Right lobe of liver (tissue), 4 donors: ENCODE results near the gene RETREG1.

Source experiments
- CTCF ChIP-seq, 4 donors: fragments of 200-600 bp in 3 of 4; fragments of 450-650 bp in 1 of 4; IDR thresholded peaks; one replicate each; pipeline versions ENCODE4 v1.5.1 to v1.8.0; 2016 to 2022; ENCODE audit warnings: antibody characterized with exemption in 4 of 4, mild to moderate bottlenecking in 2 of 4
- POLR2A ChIP-seq: fragments of 450-650 bp; IDR thresholded peaks from one replicate; pipeline ENCODE4 v1.6.1; 2017; ENCODE audit warnings: antibody characterized with exemption, mild to moderate bottlenecking
- donor health status: DM: no; HTN: no; CAD: no.
- donor health status: DM: no; HTN: no; CAD: no.
- donor health status: DM: no; HTN: yes; CAD: no.

- TF ChIP-seq CTCF (IDR thresholded peaks at IDR 0.05): no peak
- TF ChIP-seq POLR2A: no peak
These were observed 185.3 kb downstream of the RETREG1 start for GRCh38 chr5:16431490-16431889.
